ENCODE measurements around the gene NGF. TPM values are rescaled to one million over a fixed set of nuclear protein-coding genes. Genes with fewer than 3 reads are reported as not detected.

Gene NGF
- total RNA-seq, 2 experiments from 2014 or later, result not detected

GRCh38 chr1:115266729-115267421 is 71.2 kb downstream of the NGF start:
- H3K27me3 Mint-ChIP-seq, result peaks cover 15% of the 10 kb centered on the region

DNA sequence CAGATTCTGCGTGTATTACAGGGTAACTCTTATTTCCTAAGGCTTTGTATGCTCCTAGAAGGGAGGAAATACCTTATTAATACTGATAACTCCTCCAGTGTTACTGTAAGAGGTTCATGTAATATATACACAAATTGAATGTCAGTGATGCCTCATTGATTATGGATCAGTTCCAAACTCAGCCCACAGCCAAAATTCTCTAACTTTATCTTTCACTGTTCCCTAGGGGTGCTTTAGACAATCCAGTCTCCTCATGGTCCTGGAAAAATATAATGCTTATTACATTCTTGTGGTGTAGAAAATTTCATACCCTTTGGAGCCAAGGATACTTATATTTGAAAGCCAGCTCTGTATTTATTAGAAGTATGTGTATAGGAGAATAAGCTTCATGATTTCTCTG is 73.0 kb downstream of the NGF start:
- intact Hi-C loops (cut with DNase I, micrococcal nuclease), result no loop called here
- CTCF ChIA-PET, result no interaction called here
- no peaks in the 10 kb centered on the region for H3K9me3 Mint-ChIP-seq (ENCODE audit: low read depth)
- no peak for ATAC-seq
- H3K36me3 Mint-ChIP-seq (ENCODE audit: low read depth), result no peaks in the 10 kb centered on the region
- H3K4me3 Mint-ChIP-seq, result no peak overlapping the region
- DNase-seq, result no peak
- peaks cover 15% of the 10 kb centered on the region for H3K27me3 Mint-ChIP-seq
- no peak overlapping the region for H3K27ac Mint-ChIP-seq
- H3K4me1 Mint-ChIP-seq, result no peaks in the 10 kb centered on the region
- POLR2A ChIA-PET, result no interaction called here

More at GRCh38 chr1:115266729-115267421, 71.2 kb downstream of the NGF start:
- Mint-ChIP-seq H3K36me3 (ENCODE audit: low read depth) (no peaks in the 10 kb centered on the region), H3K4me3 (no peak overlapping the region), H3K4me1 (no peaks in the 10 kb centered on the region), H3K27ac (no peak overlapping the region), H3K9me3 (ENCODE audit: low read depth) (no peaks in the 10 kb centered on the region)
- ATAC-seq (no peak), DNase-seq (no peak)
- POLR2A ChIA-PET, result no interaction called here
- CTCF ChIA-PET, result interaction anchor here (0.7 kb wide), 1 partner anchor 610 kb away, joined by 4 read pairs; no protein-coding TSS in a partner anchor
- intact Hi-C loops (cut with DNase I, micrococcal nuclease), result no loop called here

- ATAC-seq (no peak), DNase-seq (no peak)
- CTCF ChIA-PET, result no interaction called here
- no peak overlapping the region for H3K27ac Mint-ChIP-seq
- intact Hi-C loops (cut with DNase I, micrococcal nuclease), result no loop called here
- no peaks in the 10 kb centered on the region for H3K4me1 Mint-ChIP-seq
- peaks cover 6% of the 10 kb centered on the region for H3K9me3 Mint-ChIP-seq (ENCODE audit: low read depth)
- H3K27me3 Mint-ChIP-seq, result peaks cover 11% of the 10 kb centered on the region
- no peaks in the 10 kb centered on the region for H3K36me3 Mint-ChIP-seq (ENCODE audit: low read depth)
- H3K4me3 Mint-ChIP-seq, result no peak overlapping the region
- POLR2A ChIA-PET, result no interaction called here
Observed at GRCh38 chr1:115262886-115263285, 75.2 kb downstream of the NGF start.

GRCh38 chr1:115261496-115261895 is 76.6 kb downstream of the NGF start:
- H3K4me3 Mint-ChIP-seq, result no peak overlapping the region
- H3K4me1 Mint-ChIP-seq, result no peaks in the 10 kb centered on the region
- H3K27me3 Mint-ChIP-seq, result peaks cover 9% of the 10 kb centered on the region
- peaks cover 6% of the 10 kb centered on the region for H3K9me3 Mint-ChIP-seq (ENCODE audit: low read depth)
- POLR2A ChIA-PET, result no interaction called here
- H3K36me3 Mint-ChIP-seq (ENCODE audit: low read depth), result no peaks in the 10 kb centered on the region
- CTCF ChIA-PET, result no interaction called here
- intact Hi-C loops (cut with DNase I, micrococcal nuclease), result no loop called here
- ATAC-seq, result no peak
- no peak overlapping the region for H3K27ac Mint-ChIP-seq
- DNase-seq, result no peak

DNA sequence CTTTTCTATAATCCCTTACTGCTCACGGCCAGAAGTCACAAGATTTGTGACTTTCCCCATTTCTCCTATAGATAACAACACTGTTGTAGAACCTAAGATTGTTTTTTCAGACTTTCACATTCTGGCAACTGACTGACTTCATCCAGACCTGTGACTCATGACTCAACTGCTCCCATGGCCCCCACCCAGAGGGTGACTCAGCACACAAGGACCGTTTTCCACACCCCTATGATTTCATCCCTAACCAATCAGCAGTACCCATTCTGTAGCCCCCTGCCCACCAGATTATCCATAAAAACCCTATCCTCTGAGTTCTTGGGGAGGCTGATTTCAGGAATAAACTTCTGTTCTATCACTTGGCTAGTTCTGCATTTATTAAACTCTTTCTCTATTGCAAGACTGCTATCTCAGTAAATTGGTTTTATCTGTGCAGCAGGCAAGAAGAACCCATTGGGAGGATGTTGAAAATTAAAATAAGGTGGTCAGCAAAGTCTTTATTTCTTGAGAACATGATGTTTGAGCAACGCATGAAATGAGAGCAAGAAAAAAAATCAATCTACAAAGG is 79.7 kb downstream of the NGF start:
- Mint-ChIP-seq H3K36me3 (ENCODE audit: low read depth) (no peaks in the 10 kb centered on the region), H3K4me3 (no peak overlapping the region), H3K27me3 (peaks cover 2% of the 10 kb centered on the region), H3K9me3 (ENCODE audit: low read depth) (peaks cover 6% of the 10 kb centered on the region), H3K27ac (no peak overlapping the region), H3K4me1 (no peaks in the 10 kb centered on the region)
- CTCF ChIA-PET, result no interaction called here
- POLR2A ChIA-PET, result no interaction called here
- ATAC-seq, result no peak
- intact Hi-C loops (cut with DNase I, micrococcal nuclease), result no loop called here
- DNase-seq, result no peak

GRCh38 chr1:115257591-115257990 is 80.5 kb downstream of the NGF start:
- H3K9me3 Mint-ChIP-seq (ENCODE audit: low read depth), result peaks cover 6% of the 10 kb centered on the region
- intact Hi-C loops (cut with DNase I, micrococcal nuclease), result no loop called here
- ChIA-PET CTCF (no interaction called here), POLR2A (no interaction called here)
- H3K4me3 Mint-ChIP-seq, result no peak overlapping the region
- no peaks in the 10 kb centered on the region for H3K4me1 Mint-ChIP-seq
- DNase-seq (no peak), ATAC-seq (no peak)
- H3K27me3 Mint-ChIP-seq, result peaks cover 2% of the 10 kb centered on the region
- no peak overlapping the region for H3K27ac Mint-ChIP-seq
- H3K36me3 Mint-ChIP-seq (ENCODE audit: low read depth), result no peaks in the 10 kb centered on the region

- Mint-ChIP-seq H3K9me3 (ENCODE audit: low read depth) (peaks cover 8% of the 10 kb centered on the region), H3K36me3 (ENCODE audit: low read depth) (no peaks in the 10 kb centered on the region), H3K27me3 (peaks cover 3% of the 10 kb centered on the region), H3K4me3 (no peak overlapping the region), H3K4me1 (no peaks in the 10 kb centered on the region), H3K27ac (no peak overlapping the region)
- DNase-seq (no peak), ATAC-seq (no peak)
- intact Hi-C loops (cut with DNase I, micrococcal nuclease), result no loop called here
- POLR2A ChIA-PET, result no interaction called here
- CTCF ChIA-PET, result no interaction called here
Observed at GRCh38 chr1:115255154-115255553, 82.9 kb downstream of the NGF start.

GRCh38 chr1:115252585-115252984 is 85.5 kb downstream of the NGF start:
- no peak for ATAC-seq
- Mint-ChIP-seq H3K27me3 (peaks cover 5% of the 10 kb centered on the region), H3K27ac (no peak overlapping the region), H3K36me3 (ENCODE audit: low read depth) (no peaks in the 10 kb centered on the region), H3K9me3 (ENCODE audit: low read depth) (peaks cover 4% of the 10 kb centered on the region), H3K4me1 (no peaks in the 10 kb centered on the region), H3K4me3 (no peak overlapping the region)
- no peak for DNase-seq
- CTCF ChIA-PET, result no interaction called here
- POLR2A ChIA-PET, result no interaction called here
- intact Hi-C loops (cut with DNase I, micrococcal nuclease), result no loop called here

- H3K27ac Mint-ChIP-seq, result no peak overlapping the region
- peaks cover 4% of the 10 kb centered on the region for H3K9me3 Mint-ChIP-seq (ENCODE audit: low read depth)
- intact Hi-C loops (cut with DNase I, micrococcal nuclease), result no loop called here
- ATAC-seq, result no peak
- CTCF ChIA-PET, result no interaction called here
- no peaks in the 10 kb centered on the region for H3K4me1 Mint-ChIP-seq
- DNase-seq, result no peak
- POLR2A ChIA-PET, result no interaction called here
- H3K27me3 Mint-ChIP-seq, result peaks cover 9% of the 10 kb centered on the region
- H3K36me3 Mint-ChIP-seq (ENCODE audit: low read depth), result no peaks in the 10 kb centered on the region
- H3K4me3 Mint-ChIP-seq, result no peak overlapping the region
Observed at GRCh38 chr1:115251856-115252255, 86.2 kb downstream of the NGF start.

GRCh38 chr1:115251340-115251748 is 86.7 kb downstream of the NGF start:
- H3K4me3 Mint-ChIP-seq, result no peak overlapping the region
- H3K9me3 Mint-ChIP-seq (ENCODE audit: low read depth), result peaks cover 4% of the 10 kb centered on the region
- peaks cover 9% of the 10 kb centered on the region for H3K27me3 Mint-ChIP-seq
- POLR2A ChIA-PET, result no interaction called here
- DNase-seq (no peak), ATAC-seq (no peak)
- no peaks in the 10 kb centered on the region for H3K4me1 Mint-ChIP-seq
- intact Hi-C loops (cut with DNase I, micrococcal nuclease), result no loop called here
- no peaks in the 10 kb centered on the region for H3K36me3 Mint-ChIP-seq (ENCODE audit: low read depth)
- no peak overlapping the region for H3K27ac Mint-ChIP-seq
- CTCF ChIA-PET, result no interaction called here

DNA sequence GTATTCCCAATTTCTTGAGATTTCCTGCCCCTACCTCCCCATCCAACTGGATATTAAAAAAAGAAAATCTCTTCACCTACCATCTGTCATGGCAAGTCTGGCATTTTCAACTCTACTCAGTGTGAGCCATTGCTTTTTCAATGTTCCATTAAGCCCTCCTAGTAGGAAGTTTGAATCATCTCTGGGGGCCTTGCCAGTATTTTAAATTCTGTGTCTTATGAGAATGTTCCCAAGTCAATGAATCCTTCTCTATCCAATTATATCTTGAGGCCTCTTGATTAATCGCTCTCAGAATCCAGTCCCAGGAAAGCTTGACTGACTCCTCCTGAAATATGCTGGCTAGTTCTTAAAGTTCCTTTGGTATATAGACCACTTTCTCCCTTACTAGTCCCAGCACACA is 91.5 kb downstream of the NGF start:
- Mint-ChIP-seq H3K27me3 (peaks cover 19% of the 10 kb centered on the region), H3K27ac (no peak overlapping the region), H3K4me3 (no peak overlapping the region), H3K9me3 (ENCODE audit: low read depth) (peaks cover 6% of the 10 kb centered on the region), H3K36me3 (ENCODE audit: low read depth) (no peaks in the 10 kb centered on the region), H3K4me1 (no peaks in the 10 kb centered on the region)
- no peak for DNase-seq
- POLR2A ChIA-PET, result no interaction called here
- no peak for ATAC-seq
- CTCF ChIA-PET, result no interaction called here
- intact Hi-C loops (cut with DNase I, micrococcal nuclease), result no loop called here

- no peaks in the 10 kb centered on the region for H3K36me3 Mint-ChIP-seq (ENCODE audit: low read depth)
- intact Hi-C loops (cut with DNase I, micrococcal nuclease), result no loop called here
- DNase-seq (no peak), ATAC-seq (no peak)
- CTCF ChIA-PET, result no interaction called here
- POLR2A ChIA-PET, result no interaction called here
- H3K27me3 Mint-ChIP-seq, result peaks cover 19% of the 10 kb centered on the region
- H3K4me3 Mint-ChIP-seq, result no peak overlapping the region
- H3K27ac Mint-ChIP-seq, result no peak overlapping the region
- H3K4me1 Mint-ChIP-seq, result no peaks in the 10 kb centered on the region
- peaks cover 6% of the 10 kb centered on the region for H3K9me3 Mint-ChIP-seq (ENCODE audit: low read depth)
Observed at GRCh38 chr1:115245227-115245626, 92.8 kb downstream of the NGF start.

All from activated CD4-positive, alpha-beta T cell treated with anti-CD3 and anti-CD28 coated beads for 36 hours (primary cell).